Body of pancreas (tissue), 4 donors: ENCODE measurements around the gene AURKA.

Source experiments
- CTCF ChIP-seq, 7 experiments: fragments of 450-650 bp in 4 of 7; fragments of 200-600 bp in 3 of 7; sonication (generic) in 3 of 7; IDR thresholded peaks; one replicate each; pipeline ENCODE4 v1.5.1; 2016 to 2019; ENCODE audit warnings: antibody characterized with exemption in 7 of 7
- POLR2A ChIP-seq, 3 donors: fragments of 450-650 bp; IDR thresholded peaks; one replicate each; pipeline ENCODE4 v1.6.1; 2016; ENCODE audit warnings: antibody characterized with exemption in 3 of 3, mild to moderate bottlenecking in 2 of 3

- TF ChIP-seq CTCF (IDR thresholded peaks at IDR 0.05) (no peak), POLR2A (IDR thresholded peaks at IDR 0.05) (no peak)
Observed at GRCh38 chr20:56361900-56362299, 30.1 kb downstream of the AURKA start.
